Stimulated activated CD4-positive, alpha-beta T cell treated with anti-CD3 and anti-CD28 coated beads, TNF-alpha, amount 100 ng/mL, for 48 hours (primary cell): ENCODE results near the gene OR2V1.
"Not testable (repeated sequence)": the region's sequence is repeated elsewhere in the genome, so short reads cannot be mapped to it uniquely, and the experiment has no call there.

Source experiments
- DNase-seq, 3 donors: peaks; one replicate each; pipeline ENCODE4 v3.0.0-alpha.2; 2020; ENCODE audit warnings: low read depth in 3 of 3

The OR2V1 gene

DNA sequence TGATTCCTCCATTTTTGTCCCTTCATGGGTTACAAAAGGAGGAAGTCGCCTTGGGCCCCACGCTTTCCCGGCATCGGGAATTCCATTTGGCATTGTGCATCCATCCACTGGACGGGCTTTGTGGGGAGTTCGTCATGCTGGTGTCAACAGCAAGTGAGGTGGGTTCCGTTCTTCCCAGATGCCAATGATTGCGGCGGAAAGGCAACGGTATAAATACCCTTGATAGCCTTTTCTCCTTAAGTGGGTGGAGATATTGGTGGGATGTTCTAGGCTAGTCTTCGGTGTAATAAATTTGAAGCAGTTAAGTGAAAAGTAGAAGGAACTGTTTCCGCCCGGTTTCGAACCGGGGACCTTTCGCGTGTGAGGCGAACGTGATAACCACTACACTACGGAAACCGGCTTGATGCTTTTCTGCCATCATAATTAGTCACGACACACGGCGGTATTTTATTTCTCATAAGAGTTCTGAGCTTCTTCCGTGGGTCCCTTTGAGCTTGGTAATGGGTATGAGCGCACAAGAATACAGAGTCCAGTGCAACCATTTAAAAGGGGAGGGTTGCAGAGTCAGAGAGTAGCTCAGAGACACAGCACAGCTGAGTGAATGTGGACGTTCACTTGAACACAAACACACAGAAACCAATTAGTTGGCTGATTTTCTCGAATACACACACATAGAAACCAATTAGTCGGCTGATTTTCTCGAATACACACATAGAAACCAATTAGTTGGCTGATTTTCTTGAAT is 28.9 kb downstream of the OR2V1 start:
- DNase-seq, result not testable (repeated sequence)

DNA sequence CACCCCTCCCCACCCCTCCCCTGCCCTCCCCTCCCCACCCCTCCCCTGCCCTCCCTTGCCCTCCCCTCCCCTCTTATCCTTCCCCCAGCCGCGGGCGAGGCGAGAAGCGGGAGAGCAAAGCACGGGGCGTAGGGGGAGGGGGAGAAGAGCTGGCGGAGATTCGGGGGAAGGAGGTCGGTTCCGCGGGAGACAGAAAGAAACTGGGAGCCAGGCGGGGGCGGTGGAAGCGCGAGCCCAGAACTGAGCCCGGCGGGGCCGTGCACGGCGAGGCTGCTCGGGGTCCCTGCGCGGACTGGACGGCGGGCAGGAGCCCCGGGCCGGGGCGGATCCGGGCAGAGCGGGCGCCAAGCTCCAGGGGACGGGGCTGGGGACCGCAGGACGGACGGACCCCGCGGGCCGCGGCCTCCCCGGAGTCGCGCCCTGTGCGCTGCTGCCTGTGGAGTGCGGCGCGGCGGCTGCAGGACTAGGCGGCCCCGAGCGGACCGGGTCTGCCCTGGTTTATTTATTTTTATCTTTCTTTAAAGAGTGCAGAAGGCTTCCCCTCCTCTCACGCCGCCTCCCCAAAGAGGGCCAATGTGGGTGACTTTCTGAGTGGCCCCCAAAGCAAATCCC is 29.8 kb downstream of the OR2V1 start:
- DNase-seq, result not testable (repeated sequence)

DNA sequence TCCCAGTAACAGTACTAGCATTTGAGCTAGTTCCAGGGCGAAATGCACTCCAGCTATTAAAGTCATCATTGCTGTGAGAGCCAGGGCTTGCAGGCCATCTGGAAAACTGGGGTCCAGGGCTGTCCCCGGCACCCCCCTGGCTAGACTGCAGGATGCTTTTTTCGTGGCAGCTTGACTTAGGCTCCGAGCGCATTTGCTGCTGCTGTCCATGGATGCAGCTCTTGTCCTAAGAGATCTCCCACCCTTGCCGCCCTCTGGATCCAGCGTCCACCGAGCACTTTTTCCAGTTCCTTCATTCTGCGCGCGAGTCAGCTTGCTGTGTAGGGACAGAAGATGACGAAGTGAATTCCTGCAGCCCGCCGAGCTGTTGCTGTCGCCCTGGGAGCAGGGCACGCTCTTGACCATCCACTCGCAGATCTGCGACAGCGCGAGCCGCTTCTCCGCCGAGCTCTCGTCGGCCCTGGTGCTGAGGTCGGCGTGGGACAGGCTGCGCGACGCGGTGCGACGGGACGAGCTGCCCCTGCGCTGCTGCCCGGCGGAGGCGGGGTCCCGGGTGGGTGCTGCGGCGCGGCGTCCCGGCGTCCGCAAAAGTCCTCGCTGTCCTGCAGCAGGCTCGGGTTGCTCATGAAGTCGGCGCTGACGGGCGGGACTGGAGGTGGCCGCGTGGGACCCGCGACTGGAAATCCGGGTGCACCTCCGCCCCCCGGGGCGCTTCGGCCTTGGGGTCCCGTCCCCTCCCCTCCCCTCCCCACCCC is 30.7 kb downstream of the OR2V1 start:
- no peak for DNase-seq

DNA sequence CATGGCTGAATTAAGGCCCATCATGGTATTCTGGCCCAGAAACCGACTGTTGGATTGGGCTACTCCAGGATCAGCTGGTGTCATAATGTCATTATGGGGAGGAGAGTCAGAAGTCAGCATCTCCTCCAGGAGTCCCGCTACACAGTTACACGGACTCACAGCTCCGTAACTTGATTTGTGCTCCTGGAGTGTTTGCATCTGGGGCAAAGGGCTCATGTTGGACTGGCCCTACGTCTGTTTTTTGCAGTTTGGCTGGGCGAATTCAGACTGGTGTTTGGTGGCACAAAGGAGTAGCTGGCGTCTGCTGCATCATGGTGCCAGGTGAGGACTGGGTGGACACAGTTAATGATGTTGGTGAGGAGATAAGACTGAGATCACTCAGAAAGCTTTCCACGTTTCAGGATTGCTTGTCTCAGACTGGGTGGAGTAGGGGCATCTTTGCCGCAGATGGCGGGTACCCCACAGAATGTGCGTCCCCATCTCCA is 31.3 kb downstream of the OR2V1 start:
- no peak for DNase-seq

DNA sequence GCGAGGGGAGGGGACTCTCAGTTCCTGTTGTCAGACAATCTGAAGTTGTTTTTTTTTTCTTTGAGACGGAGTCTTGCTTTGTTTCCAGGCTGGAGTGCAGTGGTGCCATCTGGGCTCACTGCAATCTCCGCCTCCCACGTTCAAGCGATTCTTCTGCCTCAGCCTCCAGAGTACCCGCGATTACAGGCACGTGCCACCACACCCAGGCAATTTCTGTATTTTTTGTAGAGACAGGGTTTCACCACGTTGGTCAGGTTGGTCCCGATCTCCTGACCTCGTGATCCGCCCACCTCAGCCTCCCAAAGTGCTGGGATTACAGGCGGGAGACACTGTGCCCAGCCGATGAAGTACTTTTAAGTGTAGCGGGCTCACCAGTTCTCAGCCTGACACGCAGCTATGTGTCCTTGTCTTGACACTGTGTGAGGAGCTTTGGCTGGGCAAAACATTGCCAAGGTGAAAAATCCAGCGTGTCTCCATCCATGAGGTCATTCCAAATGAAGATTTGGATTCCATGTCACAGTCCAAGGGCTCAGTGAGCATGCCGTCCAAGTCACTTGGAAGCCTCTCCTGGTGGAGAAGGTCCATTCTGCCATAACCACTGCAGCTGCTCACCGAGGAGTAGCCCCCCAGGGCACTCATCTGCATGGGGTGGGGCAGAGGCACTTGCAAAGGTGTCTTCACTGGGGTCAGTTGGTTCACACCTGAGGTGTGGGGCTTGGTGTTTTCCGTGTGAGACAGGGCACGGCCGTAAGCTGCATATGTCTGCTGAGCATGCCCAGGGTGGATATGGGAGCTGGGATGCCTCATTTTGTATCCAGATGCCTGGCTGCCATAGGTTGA is 32.0 kb downstream of the OR2V1 start:
- no peak for DNase-seq

DNA sequence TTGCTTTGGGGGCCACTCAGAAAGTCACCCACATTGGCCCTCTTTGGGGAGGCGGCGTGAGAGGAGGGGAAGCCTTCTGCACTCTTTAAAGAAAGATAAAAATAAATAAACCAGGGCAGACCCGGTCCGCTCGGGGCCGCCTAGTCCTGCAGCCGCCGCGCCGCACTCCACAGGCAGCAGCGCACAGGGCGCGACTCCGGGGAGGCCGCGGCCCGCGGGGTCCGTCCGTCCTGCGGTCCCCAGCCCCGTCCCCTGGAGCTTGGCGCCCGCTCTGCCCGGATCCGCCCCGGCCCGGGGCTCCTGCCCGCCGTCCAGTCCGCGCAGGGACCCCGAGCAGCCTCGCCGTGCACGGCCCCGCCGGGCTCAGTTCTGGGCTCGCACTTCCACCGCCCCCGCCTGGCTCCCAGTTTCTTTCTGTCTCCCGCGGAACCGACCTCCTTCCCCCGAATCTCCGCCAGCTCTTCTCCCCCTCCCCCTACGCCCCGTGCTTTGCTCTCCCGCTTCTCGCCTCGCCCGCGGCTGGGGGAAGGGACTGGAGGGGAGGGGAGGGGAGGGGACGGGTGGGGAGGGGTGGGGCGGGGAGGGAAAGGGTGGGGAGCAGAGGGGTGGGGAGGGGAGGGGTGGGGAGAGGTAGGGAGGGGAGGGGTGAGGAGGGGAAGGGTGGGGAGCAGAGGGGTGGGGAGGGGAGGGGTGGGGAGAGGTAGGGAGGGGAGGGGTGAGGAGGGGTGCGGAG is 33.0 kb downstream of the OR2V1 start:
- DNase-seq, result not testable (repeated sequence)

DNA sequence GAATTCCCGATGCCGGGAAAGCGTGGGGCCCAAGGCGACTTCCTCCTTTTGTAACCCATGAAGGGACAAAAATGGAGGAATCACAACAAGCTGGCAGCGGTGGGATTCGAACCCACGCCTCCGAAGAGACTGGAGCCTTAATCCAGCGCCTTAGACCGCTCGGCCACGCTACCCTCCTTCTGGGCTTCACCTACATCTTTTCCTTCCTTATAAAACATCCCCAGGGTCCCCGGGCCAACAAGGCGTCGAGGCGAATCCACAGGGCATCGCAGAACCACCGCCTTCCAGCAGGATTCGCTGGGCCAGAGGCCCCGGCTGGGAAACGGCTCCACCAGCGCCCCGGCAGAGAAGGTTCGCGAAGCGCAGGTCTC is 33.6 kb downstream of the OR2V1 start:
- DNase-seq, result not testable (repeated sequence)

DNA sequence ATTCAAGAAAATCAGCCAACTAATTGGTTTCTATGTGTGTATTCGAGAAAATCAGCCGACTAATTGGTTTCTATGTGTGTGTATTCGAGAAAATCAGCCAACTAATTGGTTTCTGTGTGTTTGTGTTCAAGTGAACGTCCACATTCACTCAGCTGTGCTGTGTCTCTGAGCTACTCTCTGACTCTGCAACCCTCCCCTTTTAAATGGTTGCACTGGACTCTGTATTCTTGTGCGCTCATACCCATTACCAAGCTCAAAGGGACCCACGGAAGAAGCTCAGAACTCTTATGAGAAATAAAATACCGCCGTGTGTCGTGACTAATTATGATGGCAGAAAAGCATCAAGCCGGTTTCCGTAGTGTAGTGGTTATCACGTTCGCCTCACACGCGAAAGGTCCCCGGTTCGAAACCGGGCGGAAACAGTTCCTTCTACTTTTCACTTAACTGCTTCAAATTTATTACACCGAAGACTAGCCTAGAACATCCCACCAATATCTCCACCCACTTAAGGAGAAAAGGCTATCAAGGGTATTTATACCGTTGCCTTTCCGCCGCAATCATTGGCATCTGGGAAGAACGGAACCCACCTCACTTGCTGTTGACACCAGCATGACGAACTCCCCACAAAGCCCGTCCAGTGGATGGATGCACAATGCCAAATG is 34.1 kb downstream of the OR2V1 start:
- DNase-seq, result not testable (repeated sequence)

DNA sequence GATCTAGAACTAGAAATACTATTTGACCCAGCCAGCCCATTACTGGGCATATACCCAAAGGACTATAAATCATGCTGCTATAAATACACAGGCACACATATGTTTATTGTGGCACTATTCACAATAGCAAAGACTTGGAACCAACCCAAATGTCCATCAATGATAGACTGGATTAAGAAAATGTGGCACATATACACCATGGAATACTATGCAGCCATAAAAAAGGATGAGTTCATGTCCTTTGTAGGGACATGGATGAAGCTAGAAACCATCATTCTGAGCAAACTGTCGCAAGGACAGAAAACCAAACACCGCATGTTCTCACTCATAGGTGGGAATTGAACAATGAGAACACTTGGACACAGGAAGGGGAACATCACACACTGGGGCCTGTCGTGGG is 35.8 kb downstream of the OR2V1 start:
- DNase-seq, result not testable (repeated sequence)

DNA sequence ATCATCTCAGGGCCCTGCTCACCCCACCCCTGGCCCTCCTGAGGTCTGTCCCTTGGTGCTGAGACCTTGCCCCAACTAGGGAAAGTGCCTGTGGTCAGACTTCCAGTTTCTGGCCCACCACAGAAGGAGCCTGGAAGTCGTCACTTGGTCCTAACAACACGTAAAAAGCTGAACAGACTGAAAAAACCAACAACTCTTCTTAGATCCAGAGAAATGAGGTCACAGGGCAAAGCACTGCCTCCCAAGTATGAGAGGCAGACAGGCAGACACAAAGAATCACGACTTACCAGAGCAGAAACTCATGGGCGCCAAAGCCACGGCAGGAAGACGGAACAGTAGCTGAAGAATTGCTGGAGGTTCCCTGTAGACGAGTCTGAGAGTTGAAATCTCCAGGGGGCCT is 38.5 kb downstream of the OR2V1 start:
- no peak for DNase-seq

DNA sequence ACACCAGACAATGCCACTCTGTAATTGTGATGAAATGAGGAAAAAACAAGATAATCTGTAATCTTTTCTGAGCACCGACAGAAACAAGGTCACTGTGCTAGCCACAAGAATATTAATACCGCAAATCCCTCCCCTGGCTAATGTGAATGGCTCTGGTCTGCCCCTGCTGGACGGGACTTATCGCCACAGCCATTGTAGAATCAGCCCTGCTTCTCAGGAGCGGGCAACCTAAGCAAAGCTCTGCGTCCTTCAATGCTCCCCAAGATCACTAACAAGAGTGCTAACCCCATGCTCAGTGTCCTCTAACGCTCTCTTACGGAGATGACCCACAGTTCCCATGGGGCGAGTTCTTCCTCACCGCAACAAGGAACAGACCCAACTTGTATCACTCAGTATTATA is 42.7 kb downstream of the OR2V1 start:
- no peak for DNase-seq

DNA sequence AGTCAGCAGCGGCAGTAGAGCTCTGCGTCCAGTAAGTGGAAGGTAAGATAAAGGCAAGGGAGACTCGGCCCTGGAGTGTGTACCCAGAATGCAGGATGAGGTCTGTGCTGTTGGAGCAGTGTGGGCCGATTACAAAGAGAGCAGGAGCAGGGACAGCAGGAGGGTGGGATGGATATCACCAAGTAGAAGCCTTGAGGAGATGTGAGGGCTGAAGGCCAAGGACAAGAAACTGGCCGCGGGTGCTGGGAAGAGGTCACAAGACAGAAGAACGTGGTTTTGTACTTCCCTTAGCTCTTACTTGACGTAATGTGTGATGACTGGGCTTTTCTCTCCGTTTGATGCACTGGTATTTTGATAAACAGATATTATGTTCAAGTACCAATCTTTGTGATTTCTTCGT is 43.7 kb downstream of the OR2V1 start:
- DNase-seq, result no peak

DNA sequence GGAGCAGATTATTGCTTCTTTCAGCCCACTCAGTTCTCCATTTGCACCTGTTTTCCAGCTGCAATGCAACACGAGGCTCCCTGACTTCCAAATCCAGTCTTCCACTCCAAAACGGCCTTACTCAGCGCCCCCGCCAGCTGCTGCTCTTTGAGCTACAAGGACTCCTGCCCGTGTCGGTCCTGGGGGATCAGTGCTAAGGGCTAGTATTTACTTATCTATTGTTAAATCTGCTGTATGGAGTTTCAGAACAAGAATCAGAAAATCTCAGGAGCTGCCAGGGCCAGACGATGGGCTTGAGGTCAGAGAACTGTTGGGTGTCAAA is 44.1 kb downstream of the OR2V1 start:
- no peak for DNase-seq

DNA sequence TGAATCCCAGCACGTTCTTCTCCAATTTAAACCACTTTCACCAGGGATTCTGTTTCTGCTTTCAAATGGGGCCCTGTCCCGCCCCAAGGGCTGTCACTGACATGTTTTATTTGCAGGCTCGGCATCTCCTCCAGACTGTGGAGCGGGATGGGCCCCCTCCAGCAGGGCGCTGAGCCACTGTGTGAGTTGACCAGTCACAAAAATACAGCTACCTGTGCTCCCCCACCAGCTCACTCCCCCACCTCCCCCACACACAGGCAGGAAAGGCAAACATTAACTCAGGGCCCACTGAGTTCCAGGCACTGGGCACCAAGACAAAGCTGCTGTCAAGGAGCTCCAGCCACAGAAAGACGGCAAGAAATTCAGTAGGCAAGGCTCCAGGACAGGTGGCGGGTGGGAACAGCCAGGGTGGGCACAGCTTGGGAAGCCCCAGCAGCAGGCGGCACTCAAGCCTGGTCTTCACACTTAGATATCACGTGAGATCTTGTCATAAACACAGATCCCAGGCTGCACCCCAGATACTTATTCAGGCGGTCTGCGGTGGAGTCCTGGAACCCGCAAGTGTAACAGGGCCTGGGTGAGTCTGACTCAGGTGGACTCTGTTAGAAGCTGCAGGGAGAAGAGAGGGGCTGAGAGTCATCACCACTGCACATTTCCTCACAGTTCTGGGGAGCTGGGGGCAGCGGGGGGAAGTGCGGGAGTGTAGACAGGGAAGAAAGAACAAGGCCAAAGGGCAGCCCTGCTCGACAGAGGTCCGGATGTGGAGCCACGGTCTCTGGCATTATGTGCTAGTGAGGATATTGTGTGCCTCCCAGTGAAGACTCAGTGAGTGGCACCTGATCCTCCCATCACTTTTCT is 44.7 kb downstream of the OR2V1 start:
- DNase-seq, result no peak

DNA sequence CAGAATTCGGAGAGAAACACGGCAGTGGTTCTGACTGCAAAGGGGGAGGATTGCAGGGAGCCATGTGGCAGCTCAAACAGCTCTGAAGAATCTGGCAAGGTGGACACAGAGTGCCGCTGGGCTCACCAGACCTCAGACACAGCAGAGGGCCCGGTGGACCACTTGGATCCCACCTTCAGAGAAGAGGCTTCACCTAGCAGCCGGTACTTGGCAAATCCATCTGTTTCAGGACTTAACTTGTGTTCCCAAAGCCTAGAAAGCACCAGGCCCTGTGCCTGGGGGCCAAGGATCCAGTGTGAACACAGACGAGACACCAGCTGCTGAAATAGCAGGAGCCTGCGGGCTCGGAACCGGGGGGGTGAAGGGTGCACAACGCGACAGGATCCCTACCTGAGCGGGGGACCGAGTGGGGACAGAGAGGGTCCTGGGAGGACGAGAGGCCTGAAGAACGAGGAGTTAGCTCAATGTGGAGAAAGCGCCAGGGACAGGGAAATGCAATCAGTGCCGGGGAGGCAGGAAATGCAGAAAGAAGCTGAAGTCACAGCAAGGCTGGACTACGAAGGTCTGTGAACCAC is 46.3 kb downstream of the OR2V1 start:
- no peak for DNase-seq

DNA sequence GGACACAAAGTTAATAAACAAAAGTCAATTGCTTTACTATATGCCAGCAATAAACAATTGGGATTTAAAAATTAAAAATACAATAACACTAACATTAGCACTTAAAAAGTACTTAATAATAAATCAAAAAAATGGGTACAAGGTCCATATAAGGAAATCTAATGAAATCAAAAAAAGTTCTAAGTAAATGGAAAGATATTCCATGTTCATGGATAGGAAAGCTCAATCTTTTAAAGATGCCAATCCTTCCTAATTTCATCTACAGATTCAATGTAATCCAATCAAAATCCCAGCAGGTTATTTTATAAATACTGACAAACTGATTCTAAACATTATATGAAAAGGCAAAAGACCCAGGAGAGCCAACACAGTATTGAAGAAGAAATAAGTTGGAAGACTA is 49.0 kb downstream of the OR2V1 start:
- no peak for DNase-seq

DNA sequence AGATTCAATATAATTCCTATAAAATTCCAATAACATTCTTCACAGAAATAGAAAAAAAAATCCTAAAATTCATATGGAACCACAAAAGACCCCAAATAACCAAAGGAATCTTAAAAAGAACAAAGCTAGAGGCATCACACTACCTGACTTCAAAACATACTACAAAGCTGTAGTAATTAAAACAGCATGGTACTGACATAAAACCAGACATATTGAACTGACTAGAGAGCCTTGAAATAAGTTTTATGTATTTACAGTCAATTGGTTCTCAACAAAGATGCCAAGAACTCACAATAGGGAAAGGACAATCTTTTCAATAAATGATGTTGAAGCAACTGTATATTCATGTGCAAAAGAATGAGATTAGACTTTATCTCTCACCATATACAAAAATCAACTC is 54.0 kb downstream of the OR2V1 start:
- DNase-seq, result no peak
